ENCODE data around the gene EEFSEC. TPM values are rescaled to one million over a fixed set of nuclear protein-coding genes. Genes with fewer than 3 reads are reported as not detected.

The EEFSEC gene
- total and polyA plus RNA-seq, 4 donors: 9.8 to 20.1 (median 11.6) TPM

DNA sequence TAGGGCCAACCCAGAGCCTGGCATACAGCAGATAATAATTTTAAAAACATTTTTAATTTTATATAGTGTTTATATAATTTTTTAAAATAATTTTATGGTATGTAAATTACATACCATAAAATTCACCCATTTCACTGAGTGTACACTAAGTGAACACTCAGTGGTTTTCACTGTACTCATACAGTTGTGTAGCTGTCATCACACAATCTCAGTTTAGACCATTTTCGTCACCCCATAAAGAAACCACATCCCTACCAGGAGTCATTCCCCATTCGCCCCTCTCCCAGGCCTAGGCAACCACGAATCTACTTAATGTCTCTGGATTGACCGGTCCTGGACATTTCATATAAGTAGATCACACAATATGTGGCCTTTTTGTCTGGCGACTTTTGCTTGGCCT lies 10.2 kb downstream of the EEFSEC start:
- H3K27ac ChIP-seq (ENCODE audit: low read depth in 1 of 2, low read length in 1 of 2): no peak overlapping the region
- no peak for TF ChIP-seq CTCF (IDR thresholded peaks at IDR 0.05; ENCODE audit: control extremely low read depth, extremely low read depth)
- no peak for ATAC-seq (ENCODE audit: insufficient read depth, low FRiP score)
- H3K4me3 ChIP-seq: no peak overlapping the region
- no peaks in the 10 kb centered on the region for H3K9me3 ChIP-seq (ENCODE audit: control insufficient read depth in 4 of 4, insufficient read depth in 3 of 4, low read length in 3 of 4)
- no peak for DNase-seq
- peaks cover 0 to 8% (median 2%) of the 10 kb centered on the region in 4 donors for H3K36me3 ChIP-seq (ENCODE audit: control insufficient read depth in 4 of 4, insufficient read depth in 4 of 4, low read length in 4 of 4)
- H3K27me3 ChIP-seq (ENCODE audit: control insufficient read depth in 3 of 3, insufficient read depth in 3 of 3, low read length in 2 of 3): no peaks in the 10 kb centered on the region
- H3K9ac ChIP-seq (ENCODE audit: insufficient read depth in 1 of 2, low read length in 2 of 2): no peak overlapping the region
- 54 to 59% methylated on average over 5 of the region's 5 CpGs for WGBS, 2 donors
- peaks cover 1 to 17% (median 5%) of the 10 kb centered on the region in 5 donors for H3K4me1 ChIP-seq (ENCODE audit: control insufficient read depth in 5 of 5, insufficient read depth in 5 of 5, low read length in 5 of 5)

DNA sequence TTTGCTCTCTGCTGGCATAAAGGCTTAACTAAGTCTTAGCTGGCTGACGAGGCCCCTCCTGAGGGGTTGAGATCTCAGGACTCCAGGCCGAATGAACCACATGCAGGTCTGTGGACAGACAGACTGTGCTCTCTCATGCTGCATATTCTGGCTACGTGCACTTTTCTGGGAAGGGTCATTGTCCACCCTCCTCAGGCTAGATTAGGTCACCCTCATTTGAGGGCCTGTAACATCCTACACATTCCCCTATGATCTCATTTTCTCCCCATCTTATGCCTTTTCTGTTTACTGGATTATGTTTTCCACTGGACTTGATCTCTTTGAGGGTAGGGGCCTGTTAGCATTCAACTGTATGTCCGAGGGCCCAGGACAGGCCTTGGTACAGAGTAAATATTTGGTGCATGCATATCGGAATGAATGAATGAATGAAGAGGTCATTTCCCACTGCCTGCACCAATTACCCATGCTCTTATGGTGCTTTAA lies 13.7 kb downstream of the EEFSEC start:
- Histone ChIP-seq H3K9ac (ENCODE audit: insufficient read depth in 1 of 2, low read length in 2 of 2) (no peak overlapping the region), H3K4me1 (ENCODE audit: control insufficient read depth in 5 of 5, insufficient read depth in 5 of 5, low read length in 5 of 5) (peaks cover 1 to 32% (median 10%) of the 10 kb centered on the region in 5 donors), H3K36me3 (ENCODE audit: control insufficient read depth in 4 of 4, insufficient read depth in 4 of 4, low read length in 4 of 4) (peaks cover 0 to 2% (median 1%) of the 10 kb centered on the region in 4 donors), H3K27ac (ENCODE audit: low read depth in 1 of 2, low read length in 1 of 2) (no peak overlapping the region), H3K4me3 (no peak overlapping the region), H3K9me3 (ENCODE audit: control insufficient read depth in 4 of 4, insufficient read depth in 3 of 4, low read length in 3 of 4) (no peaks in the 10 kb centered on the region), H3K27me3 (ENCODE audit: control insufficient read depth in 3 of 3, insufficient read depth in 3 of 3, low read length in 2 of 3) (no peaks in the 10 kb centered on the region)
- ATAC-seq (ENCODE audit: insufficient read depth, low FRiP score) (no peak), DNase-seq (no peak)
- no peak for TF ChIP-seq CTCF (IDR thresholded peaks at IDR 0.05; ENCODE audit: control extremely low read depth, extremely low read depth)
- WGBS, 2 donors: 94 to 97% methylated on average over 5 of the region's 5 CpGs

DNA sequence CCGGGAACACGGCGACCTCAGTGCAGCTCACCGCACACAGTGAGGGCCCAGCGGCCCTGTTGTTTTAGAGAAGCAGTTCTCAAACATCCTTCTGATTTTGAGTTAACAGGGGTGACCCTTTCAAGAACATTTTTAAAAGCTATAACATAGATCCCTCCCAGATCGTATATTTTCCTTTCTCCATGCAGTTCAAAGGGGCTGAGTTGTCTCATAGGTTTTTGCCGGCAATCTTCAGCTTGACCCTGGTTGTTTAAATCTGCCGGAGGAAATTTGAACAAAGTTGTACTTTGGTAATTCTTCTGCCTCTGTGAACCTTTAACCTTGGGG lies 14.3 kb downstream of the EEFSEC start:
- Histone ChIP-seq H3K4me1 (ENCODE audit: control insufficient read depth in 5 of 5, insufficient read depth in 5 of 5, low read length in 5 of 5) (peaks cover 1 to 36% (median 10%) of the 10 kb centered on the region in 5 donors), H3K4me3 (no peak overlapping the region), H3K36me3 (ENCODE audit: control insufficient read depth in 4 of 4, insufficient read depth in 4 of 4, low read length in 4 of 4) (no peaks in the 10 kb centered on the region), H3K27me3 (ENCODE audit: control insufficient read depth in 3 of 3, insufficient read depth in 3 of 3, low read length in 2 of 3) (no peaks in the 10 kb centered on the region), H3K27ac (ENCODE audit: low read depth in 1 of 2, low read length in 1 of 2) (no peak overlapping the region), H3K9ac (ENCODE audit: insufficient read depth in 1 of 2, low read length in 2 of 2) (peak overlapping the region; percentile 26 to 28), H3K9me3 (ENCODE audit: control insufficient read depth in 4 of 4, insufficient read depth in 3 of 4, low read length in 3 of 4) (no peaks in the 10 kb centered on the region)
- no peak for DNase-seq
- no peak for ATAC-seq (ENCODE audit: insufficient read depth, low FRiP score)
- WGBS, 2 donors: 92 to 93% methylated on average over 8 of the region's 8 CpGs
- no peak for TF ChIP-seq CTCF (IDR thresholded peaks at IDR 0.05; ENCODE audit: control extremely low read depth, extremely low read depth)

Measured in lung (tissue), 12 donors.